Suprapubic skin (tissue), 4 donors: ENCODE results near the gene NPBWR2.

Experiments
- EP300 ChIP-seq: sonication (generic); formaldehyde crosslinking; IDR thresholded peaks from one replicate; pipeline ENCODE4 v1.6.1; 2017; ENCODE audit warnings: antibody characterized with exemption
- POLR2A ChIP-seq, 2 donors: fragments of 450-650 bp; IDR thresholded peaks; one replicate each; pipeline ENCODE4 v1.6.1; 2017; ENCODE audit warnings: antibody characterized with exemption in 2 of 2, mild to moderate bottlenecking in 2 of 2, moderate library complexity in 2 of 2
- POLR2AphosphoS5 ChIP-seq, 3 donors: sonication (generic); formaldehyde crosslinking; IDR thresholded peaks; one replicate each; pipeline ENCODE4 v1.6.1; 2017; ENCODE audit warnings: antibody characterized with exemption in 3 of 3
- TF ChIP-seq, protein P1 (sequence below), 2 donors: fragments of 200-600 bp in 1 of 2; fragments of 450-650 bp in 1 of 2; sonication (generic) in 1 of 2; IDR thresholded peaks; one replicate each; pipeline ENCODE4 v1.5.1; 2016 to 2019; ENCODE audit warnings: antibody characterized with exemption in 2 of 2, mild to moderate bottlenecking in 1 of 2, moderate library complexity in 1 of 2

DNA sequence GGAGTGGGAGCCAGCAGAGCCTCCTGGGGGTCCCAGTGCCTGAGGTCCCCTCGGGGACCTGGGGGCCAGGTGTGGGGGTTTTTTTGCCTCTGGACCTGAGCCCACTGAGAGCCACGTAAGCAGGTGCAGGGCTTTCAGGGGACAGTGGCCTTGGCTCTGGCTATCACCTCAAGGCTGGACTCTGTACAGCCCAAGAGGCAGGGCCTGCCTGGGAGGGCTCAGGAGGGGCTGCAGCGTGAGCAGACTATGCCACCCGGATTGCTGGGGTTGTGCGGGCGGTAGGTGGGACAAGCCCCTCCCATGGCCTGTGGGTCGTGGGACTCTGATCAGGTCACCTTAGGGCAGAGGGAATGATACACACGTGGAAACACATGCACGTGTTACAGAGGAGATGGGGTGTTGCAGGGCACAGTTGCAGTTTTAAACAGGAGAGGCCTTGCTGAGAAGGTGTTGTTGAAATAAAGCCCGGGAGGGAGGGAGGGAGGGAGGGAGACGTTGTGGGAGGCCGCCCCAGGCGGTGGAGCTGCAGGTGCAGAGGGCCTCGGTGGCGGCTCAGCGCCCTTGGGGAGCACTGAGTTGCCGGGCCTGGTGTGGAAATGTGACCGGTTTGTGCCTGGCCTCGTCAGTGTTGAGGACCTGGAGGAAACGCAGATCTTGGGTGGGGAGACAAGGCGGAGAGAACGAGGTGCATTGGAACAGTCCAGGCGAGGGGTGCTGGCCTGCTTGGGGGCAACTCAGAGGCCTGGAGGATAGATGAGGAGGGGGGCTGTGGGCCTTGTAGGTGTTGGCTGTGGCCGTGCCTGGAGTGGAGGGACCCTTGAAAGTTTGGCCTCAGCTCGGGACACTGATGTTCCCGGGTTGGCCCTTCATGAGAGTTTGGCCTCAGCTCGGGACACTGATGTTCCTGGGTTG, 42.0 kb downstream of the NPBWR2 start:
- TF ChIP-seq, protein P1, sequence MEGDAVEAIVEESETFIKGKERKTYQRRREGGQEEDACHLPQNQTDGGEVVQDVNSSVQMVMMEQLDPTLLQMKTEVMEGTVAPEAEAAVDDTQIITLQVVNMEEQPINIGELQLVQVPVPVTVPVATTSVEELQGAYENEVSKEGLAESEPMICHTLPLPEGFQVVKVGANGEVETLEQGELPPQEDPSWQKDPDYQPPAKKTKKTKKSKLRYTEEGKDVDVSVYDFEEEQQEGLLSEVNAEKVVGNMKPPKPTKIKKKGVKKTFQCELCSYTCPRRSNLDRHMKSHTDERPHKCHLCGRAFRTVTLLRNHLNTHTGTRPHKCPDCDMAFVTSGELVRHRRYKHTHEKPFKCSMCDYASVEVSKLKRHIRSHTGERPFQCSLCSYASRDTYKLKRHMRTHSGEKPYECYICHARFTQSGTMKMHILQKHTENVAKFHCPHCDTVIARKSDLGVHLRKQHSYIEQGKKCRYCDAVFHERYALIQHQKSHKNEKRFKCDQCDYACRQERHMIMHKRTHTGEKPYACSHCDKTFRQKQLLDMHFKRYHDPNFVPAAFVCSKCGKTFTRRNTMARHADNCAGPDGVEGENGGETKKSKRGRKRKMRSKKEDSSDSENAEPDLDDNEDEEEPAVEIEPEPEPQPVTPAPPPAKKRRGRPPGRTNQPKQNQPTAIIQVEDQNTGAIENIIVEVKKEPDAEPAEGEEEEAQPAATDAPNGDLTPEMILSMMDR (IDR thresholded peaks at IDR 0.05) = no peak
- TF ChIP-seq POLR2A (IDR thresholded peaks at IDR 0.05) = no peak
- no peak for TF ChIP-seq EP300
- no peak for TF ChIP-seq POLR2AphosphoS5 (IDR thresholded peaks at IDR 0.05)
